ENCODE measurements around the gene PRKAA1.

PRKAA1 gene

DNA sequence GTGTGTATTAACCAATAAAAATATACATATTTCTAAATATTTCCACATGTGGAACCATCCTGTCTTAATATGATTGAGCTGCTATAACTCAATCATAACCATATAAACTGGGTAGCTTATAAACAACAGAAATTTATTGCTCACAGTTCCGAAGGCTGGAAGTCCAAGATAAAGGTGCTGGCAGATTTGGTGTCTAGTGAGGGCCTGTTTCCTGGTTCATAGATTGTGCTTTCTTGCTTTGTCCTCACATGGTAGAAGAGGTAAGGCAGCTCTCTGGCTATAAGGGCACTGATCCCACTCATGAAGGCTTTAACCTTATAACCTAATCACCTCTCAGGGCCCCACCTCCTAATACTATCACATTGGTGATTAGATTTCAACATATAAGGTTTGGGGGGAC, 14.0 kb upstream of the PRKAA1 start:
- Histone ChIP-seq H3K56ac (ENCODE audit: low read length) (no peak overlapping the region), H2BK120ac (ENCODE audit: low read depth, low read length) (no peak overlapping the region), H3K27ac (ENCODE audit: low read depth, low read length) (no peak overlapping the region), H4K8ac (ENCODE audit: low read depth, low read length) (no peak overlapping the region), H2AK5ac (ENCODE audit: low read length) (no peak overlapping the region), H3K36me3 (ENCODE audit: control insufficient read depth, insufficient read depth, low read length) (no peaks in the 10 kb centered on the region), H3K4me2 (ENCODE audit: low read length) (no peak overlapping the region), H3K4me3 (ENCODE audit: low read length) (no peak overlapping the region), H3K79me2 (ENCODE audit: control insufficient read depth, insufficient read depth, low read length) (no peaks in the 10 kb centered on the region), H3K79me1 (ENCODE audit: low read length) (no peaks in the 10 kb centered on the region), H2BK5ac (ENCODE audit: low read length) (no peak overlapping the region), H3K27me3 (ENCODE audit: insufficient read depth, low read length, poor library complexity) (no peaks in the 10 kb centered on the region), H4K5ac (ENCODE audit: low read length) (no peak overlapping the region), H3K23ac (ENCODE audit: low read length) (no peak overlapping the region), H2BK15ac (replicated peaks; ENCODE audit: low read depth) (no peak overlapping the region), H3K18ac (ENCODE audit: low read length) (no peak overlapping the region), H3K4me1 (ENCODE audit: control insufficient read depth, low read depth, low read length) (no peaks in the 10 kb centered on the region), H3K4ac (ENCODE audit: low read depth, low read length) (no peak overlapping the region), H3K9ac (ENCODE audit: low read length) (no peak overlapping the region)
- no CpG with 5 or more reads among the region's 1 CpG for WGBS (ENCODE audit: extremely low coverage, insufficient coverage, low lambda C conversion rate)
- no peak for DNase-seq

DNA sequence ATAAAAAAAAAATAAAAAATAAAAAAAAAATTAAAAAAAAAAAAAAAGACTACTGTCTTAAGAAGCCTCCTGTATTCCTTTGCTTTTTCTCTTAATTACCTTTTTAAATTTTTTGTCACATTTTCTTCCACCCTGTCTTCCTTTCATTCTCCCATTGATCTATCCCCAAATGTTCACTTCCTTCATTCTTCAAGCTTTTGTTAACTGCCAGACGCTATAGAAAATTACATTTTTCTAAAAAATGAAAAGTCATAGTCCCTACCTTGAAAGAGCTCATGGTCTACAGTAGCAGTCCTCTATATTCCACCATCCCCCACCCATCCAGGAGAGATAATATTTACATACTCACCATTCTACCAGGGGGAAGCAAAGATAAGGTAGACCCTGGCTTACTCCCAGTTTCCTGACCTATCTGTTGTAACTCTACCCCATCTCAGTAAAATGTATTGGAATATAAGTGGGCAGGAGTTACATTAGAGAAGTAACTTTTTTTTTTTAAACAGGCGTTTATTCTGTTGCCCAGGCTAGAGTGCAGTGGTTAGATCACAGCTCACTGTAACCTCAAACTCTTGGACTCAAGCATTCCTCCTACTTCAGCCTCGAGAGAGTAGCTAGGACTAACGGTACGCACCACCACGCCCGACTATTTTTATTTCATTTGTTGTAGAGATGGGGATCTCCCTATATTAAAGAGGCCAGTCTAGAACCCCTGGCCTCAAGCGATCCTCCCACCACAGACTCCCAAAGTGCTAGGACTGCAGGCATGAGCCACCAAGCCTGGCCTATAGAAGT, 3.8 kb upstream of the PRKAA1 start:
- Histone ChIP-seq H4K5ac (ENCODE audit: low read length) (no peak overlapping the region), H3K27ac (ENCODE audit: low read depth, low read length) (no peak overlapping the region), H4K8ac (ENCODE audit: low read depth, low read length) (no peak overlapping the region), H2BK5ac (ENCODE audit: low read length) (no peak overlapping the region), H2BK15ac (replicated peaks; ENCODE audit: low read depth) (no peak overlapping the region), H3K23ac (ENCODE audit: low read length) (no peak overlapping the region), H3K18ac (ENCODE audit: low read length) (no peak overlapping the region), H3K4ac (ENCODE audit: low read depth, low read length) (no peak overlapping the region), H3K4me3 (ENCODE audit: low read length) (no peak overlapping the region), H3K36me3 (ENCODE audit: control insufficient read depth, insufficient read depth, low read length) (no peaks in the 10 kb centered on the region), H3K56ac (ENCODE audit: low read length) (peak overlapping the region; percentile 42), H3K4me1 (ENCODE audit: control insufficient read depth, low read depth, low read length) (peaks cover 4% of the 10 kb centered on the region), H3K9ac (ENCODE audit: low read length) (no peak overlapping the region), H2AK5ac (ENCODE audit: low read length) (no peak overlapping the region), H3K79me1 (ENCODE audit: low read length) (no peaks in the 10 kb centered on the region), H3K4me2 (ENCODE audit: low read length) (no peak overlapping the region), H3K27me3 (ENCODE audit: insufficient read depth, low read length, poor library complexity) (no peaks in the 10 kb centered on the region), H2BK120ac (ENCODE audit: low read depth, low read length) (no peak overlapping the region), H3K79me2 (ENCODE audit: control insufficient read depth, insufficient read depth, low read length) (peaks cover 5% of the 10 kb centered on the region)
- WGBS (ENCODE audit: extremely low coverage, insufficient coverage, low lambda C conversion rate), result no CpG with 5 or more reads among the region's 8 CpGs
- DNase-seq, result peak; percentile 37

DNA sequence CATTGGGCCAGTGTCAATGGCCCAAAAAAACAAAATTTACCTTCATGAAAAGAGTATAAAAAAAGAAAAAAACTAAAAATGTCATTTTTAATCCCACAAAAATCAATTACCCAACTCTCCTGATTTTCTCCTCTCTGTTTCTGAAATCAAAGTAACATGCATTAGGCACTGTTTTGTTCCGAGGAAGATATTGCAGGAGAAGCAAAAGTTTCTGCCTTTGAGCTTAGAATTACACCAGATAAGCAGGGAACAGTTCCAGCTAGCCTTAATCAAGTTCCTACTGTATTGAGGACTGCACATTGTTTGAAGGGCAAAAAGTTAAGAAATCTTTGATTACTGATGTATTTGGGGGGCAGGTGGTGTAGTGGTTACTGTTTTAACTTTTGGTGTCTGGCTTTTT, 1.1 kb upstream of the PRKAA1 start:
- Histone ChIP-seq H2BK15ac (replicated peaks; ENCODE audit: low read depth) (no peak overlapping the region), H3K9ac (ENCODE audit: low read length) (no peak overlapping the region), H3K79me1 (ENCODE audit: low read length) (peaks cover 2% of the 10 kb centered on the region), H3K23ac (ENCODE audit: low read length) (no peak overlapping the region), H2BK5ac (ENCODE audit: low read length) (no peak overlapping the region), H3K27ac (ENCODE audit: low read depth, low read length) (no peak overlapping the region), H2AK5ac (ENCODE audit: low read length) (no peak overlapping the region), H3K4me1 (ENCODE audit: control insufficient read depth, low read depth, low read length) (peaks cover 4% of the 10 kb centered on the region), H3K36me3 (ENCODE audit: control insufficient read depth, insufficient read depth, low read length) (no peaks in the 10 kb centered on the region), H4K5ac (ENCODE audit: low read length) (no peak overlapping the region), H3K4me3 (ENCODE audit: low read length) (no peak overlapping the region), H4K8ac (ENCODE audit: low read depth, low read length) (no peak overlapping the region), H3K56ac (ENCODE audit: low read length) (peak overlapping the region; percentile 39), H3K79me2 (ENCODE audit: control insufficient read depth, insufficient read depth, low read length) (peaks cover 30% of the 10 kb centered on the region), H2BK120ac (ENCODE audit: low read depth, low read length) (no peak overlapping the region), H3K27me3 (ENCODE audit: insufficient read depth, low read length, poor library complexity) (no peaks in the 10 kb centered on the region), H3K4me2 (ENCODE audit: low read length) (no peak overlapping the region), H3K4ac (ENCODE audit: low read depth, low read length) (no peak overlapping the region), H3K18ac (ENCODE audit: low read length) (no peak overlapping the region)
- DNase-seq, result no peak
- WGBS (ENCODE audit: extremely low coverage, insufficient coverage, low lambda C conversion rate), result no CpG with 5 or more reads among the region's 1 CpG

DNA sequence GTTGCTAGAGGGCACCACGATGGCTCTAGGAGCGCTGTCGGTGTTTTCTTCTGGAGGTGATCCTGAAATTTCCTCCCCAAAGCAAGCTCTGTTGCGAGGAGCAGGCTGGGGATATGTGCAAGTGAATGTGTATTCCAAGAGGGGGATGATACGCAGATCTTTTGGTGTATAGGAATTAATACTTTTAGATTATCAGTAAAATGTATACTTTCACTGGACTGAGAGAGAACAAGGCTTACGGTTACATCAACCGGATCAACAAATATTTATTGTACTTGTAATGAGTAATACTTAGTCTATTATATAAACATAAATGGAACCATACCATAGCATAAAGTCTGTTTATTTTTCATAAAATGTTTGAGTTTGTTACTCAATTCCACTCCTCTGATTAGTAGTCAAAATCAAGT, 632 bp upstream of the PRKAA1 start:
- Histone ChIP-seq H2BK5ac (ENCODE audit: low read length) (no peak overlapping the region), H2BK120ac (ENCODE audit: low read depth, low read length) (no peak overlapping the region), H4K5ac (ENCODE audit: low read length) (no peak overlapping the region), H3K4me3 (ENCODE audit: low read length) (peak overlapping the region; percentile 82), H3K9ac (ENCODE audit: low read length) (peak overlapping the region; percentile 92), H4K8ac (ENCODE audit: low read depth, low read length) (no peak overlapping the region), H3K79me1 (ENCODE audit: low read length) (peaks cover 2% of the 10 kb centered on the region), H3K27ac (ENCODE audit: low read depth, low read length) (peak overlapping the region; percentile 82), H3K4me1 (ENCODE audit: control insufficient read depth, low read depth, low read length) (peaks cover 4% of the 10 kb centered on the region), H2BK15ac (replicated peaks; ENCODE audit: low read depth) (no peak overlapping the region), H3K18ac (ENCODE audit: low read length) (peak overlapping the region; percentile 68), H3K56ac (ENCODE audit: low read length) (peak overlapping the region; percentile 97), H3K4me2 (ENCODE audit: low read length) (peak overlapping the region; percentile 19), H2AK5ac (ENCODE audit: low read length) (no peak overlapping the region), H3K36me3 (ENCODE audit: control insufficient read depth, insufficient read depth, low read length) (no peaks in the 10 kb centered on the region), H3K23ac (ENCODE audit: low read length) (no peak overlapping the region), H3K79me2 (ENCODE audit: control insufficient read depth, insufficient read depth, low read length) (peaks cover 34% of the 10 kb centered on the region), H3K4ac (ENCODE audit: low read depth, low read length) (peak overlapping the region; percentile 22), H3K27me3 (ENCODE audit: insufficient read depth, low read length, poor library complexity) (no peaks in the 10 kb centered on the region)
- no peak for DNase-seq
- WGBS (ENCODE audit: extremely low coverage, insufficient coverage, low lambda C conversion rate), result no CpG with 5 or more reads among the region's 7 CpGs

DNA sequence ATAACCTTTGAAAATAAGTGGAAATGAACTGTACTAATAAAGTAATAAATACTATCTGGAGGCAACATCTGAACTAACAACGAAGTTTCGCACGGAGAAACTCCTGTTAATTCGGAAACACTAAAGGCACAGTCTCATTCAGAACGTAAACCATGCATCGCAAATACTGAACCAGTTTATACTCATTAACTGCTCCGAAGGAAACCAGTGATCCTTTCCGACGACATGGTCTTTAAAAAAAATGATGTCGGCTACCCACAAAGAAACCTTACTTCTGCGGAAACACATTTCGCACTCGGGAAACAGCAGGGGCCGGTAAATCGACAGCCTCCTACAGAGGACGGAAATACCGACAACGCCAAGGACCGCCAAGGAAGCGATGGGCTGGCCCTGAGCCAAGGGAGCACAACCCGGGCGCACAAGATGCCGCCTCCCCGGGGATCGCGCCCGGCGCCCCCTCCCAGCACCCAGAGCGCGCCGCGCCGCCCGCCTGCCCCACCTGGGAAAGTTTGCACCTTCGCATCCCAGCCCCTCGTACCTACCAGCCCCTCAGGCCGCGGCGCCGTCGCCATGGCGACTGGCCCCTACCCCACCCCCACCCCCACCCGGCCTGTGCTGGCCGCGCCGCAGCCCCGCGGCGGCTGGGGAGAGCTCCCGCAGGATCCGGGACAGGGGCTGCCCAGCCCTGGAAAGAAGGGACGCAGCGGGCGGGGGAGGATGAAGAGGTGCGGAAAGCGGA, 732 bp downstream of the PRKAA1 start:
- H3K4me2 ChIP-seq (ENCODE audit: low read length), result peak overlapping the region; percentile 44
- no peak overlapping the region for H4K5ac ChIP-seq (ENCODE audit: low read length)
- H3K4me3 ChIP-seq (ENCODE audit: low read length), result peak overlapping the region; percentile 83
- H3K27ac ChIP-seq (ENCODE audit: low read depth, low read length), result peak overlapping the region; percentile 99
- H3K9ac ChIP-seq (ENCODE audit: low read length), result peak overlapping the region; percentile 92
- peaks cover 43% of the 10 kb centered on the region for H3K79me2 ChIP-seq (ENCODE audit: control insufficient read depth, insufficient read depth, low read length)
- H2BK15ac ChIP-seq (replicated peaks; ENCODE audit: low read depth), result no peak overlapping the region
- no peak overlapping the region for H4K8ac ChIP-seq (ENCODE audit: low read depth, low read length)
- H2BK5ac ChIP-seq (ENCODE audit: low read length), result peak overlapping the region; percentile 94
- peak; percentile 87 for DNase-seq
- H3K18ac ChIP-seq (ENCODE audit: low read length), result peak overlapping the region; percentile 98
- H3K27me3 ChIP-seq (ENCODE audit: insufficient read depth, low read length, poor library complexity), result no peaks in the 10 kb centered on the region
- no peaks in the 10 kb centered on the region for H3K36me3 ChIP-seq (ENCODE audit: control insufficient read depth, insufficient read depth, low read length)
- H3K79me1 ChIP-seq (ENCODE audit: low read length), result peaks cover 2% of the 10 kb centered on the region
- no CpG with 5 or more reads among the region's 56 CpGs for WGBS (ENCODE audit: extremely low coverage, insufficient coverage, low lambda C conversion rate)
- H3K23ac ChIP-seq (ENCODE audit: low read length), result peak overlapping the region; percentile 99
- peak overlapping the region; percentile 98 for H3K56ac ChIP-seq (ENCODE audit: low read length)
- peak overlapping the region; percentile 91 for H3K4ac ChIP-seq (ENCODE audit: low read depth, low read length)
- H2BK120ac ChIP-seq (ENCODE audit: low read depth, low read length), result peak overlapping the region; percentile 64
- H3K4me1 ChIP-seq (ENCODE audit: control insufficient read depth, low read depth, low read length), result peaks cover 4% of the 10 kb centered on the region
- H2AK5ac ChIP-seq (ENCODE audit: low read length), result no peak overlapping the region
